B cell (primary cell): Measurements from ENCODE around the gene ZMYM4. TPM values are rescaled to one million over a fixed set of nuclear protein-coding genes. Genes with fewer than 3 reads are reported as not detected.

Experiments
- ATAC-seq: fragments of 200-7000 bp; cut with Tn5 transposase; one replicate; pipeline ENCODE4 v1.10.0; 2021; ENCODE audit warnings: low read depth, mild to moderate bottlenecking, moderate number of reproducible peaks, moderate library complexity
- CTCF ChIA-PET: fragments of 350-600 bp; sonication (Branson Sonifier 250); formaldehyde crosslinking; loops from one replicate; lab custom pipeline; 2021; ENCODE audit warnings: antibody characterized with exemption, inconsistent platforms; lab: Charles Lee
- POLR2A ChIA-PET: fragments of 350-600 bp; sonication (Branson Sonifier 250); formaldehyde crosslinking; loops from one replicate; lab custom pipeline; 2021; ENCODE audit warnings: antibody characterized with exemption; lab: Charles Lee
- DNase-seq: peaks from one replicate; pipeline ENCODE4 v3.0.0; 2013
- H2AFZ ChIP-seq: 2 replicates; pipeline ENCODE4 v1.6.1; 2012; ENCODE audit warnings: mild to moderate bottlenecking, low read depth, low read length; ENCODE audit not compliant: insufficient read depth, poor library complexity, severe bottlenecking
- H3K27ac ChIP-seq, 2 donors: 1 replicate in 1 of 2; 2 replicates in 1 of 2; pipeline ENCODE4 v1.5.1; 2012 to 2013; ENCODE audit warnings: low read length in 2 of 2, mild to moderate bottlenecking in 2 of 2, moderate library complexity in 1 of 2
- H3K27me3 ChIP-seq, 4 experiments: fragments of 200-600 bp in 1 of 4; sonication (generic) in 1 of 4; replicated peaks in 1 of 4; 1 replicate in 2 of 4; 2 replicates in 2 of 4; pipeline versions ENCODE4 v1.6.1 to v1.7.0; 2013 to 2016; ENCODE audit warnings: low read length in 3 of 4, mild to moderate bottlenecking in 2 of 4, mixed read lengths in 1 of 4, moderate library complexity in 1 of 4; ENCODE audit not compliant: insufficient read depth in 4 of 4, control insufficient read depth in 3 of 4; ENCODE audit errors: control extremely low read depth in 1 of 4
- H3K36me3 ChIP-seq, 2 experiments: replicated peaks in 1 of 2; 1 replicate in 1 of 2; 2 replicates in 1 of 2; pipeline versions ENCODE4 v1.6.1 to v1.7.1; 2013; ENCODE audit warnings: low read length in 1 of 2; ENCODE audit not compliant: insufficient read depth in 2 of 2, control insufficient read depth in 1 of 2; ENCODE audit errors: control extremely low read depth in 1 of 2, extremely low read depth in 1 of 2
- H3K4me1 ChIP-seq, 2 donors: fragments of 200-600 bp in 1 of 2; sonication (generic) in 1 of 2; 1 replicate in 1 of 2; 2 replicates in 1 of 2; pipeline versions ENCODE4 v1.5.1 to v1.6.1; 2013 to 2017; ENCODE audit warnings: low read length in 2 of 2; ENCODE audit not compliant: control insufficient read depth in 2 of 2, insufficient read depth in 2 of 2
- H3K4me2 ChIP-seq: replicated peaks from 2 replicates; pipeline ENCODE3; 2012; ENCODE audit warnings: mild to moderate bottlenecking, low read depth, low read length; ENCODE audit not compliant: poor library complexity, severe bottlenecking
- H3K4me3 ChIP-seq, 5 experiments: fragments of 200-600 bp in 1 of 5; sonication (generic) in 1 of 5; 1 replicate in 3 of 5; 2 replicates in 2 of 5; pipeline versions ENCODE4 v1.5.1 to v1.7.0; 2011 to 2016; ENCODE audit warnings: low read length in 4 of 5, mild to moderate bottlenecking in 4 of 5, low read depth in 2 of 5, control low read depth in 1 of 5, moderate library complexity in 1 of 5; ENCODE audit not compliant: insufficient read depth in 1 of 5; ENCODE audit errors: control extremely low read depth in 1 of 5, extremely low read depth in 1 of 5
- H3K79me2 ChIP-seq: fragments of 200-600 bp; sonication (generic); one replicate; pipeline ENCODE4 v1.6.0; 2016; ENCODE audit warnings: low read length; ENCODE audit not compliant: control insufficient read depth, insufficient read depth
- H3K9ac ChIP-seq: fragments of 200-600 bp; sonication (generic); 2 replicates; pipeline ENCODE4 v1.6.1; 2017; ENCODE audit warnings: mild to moderate bottlenecking, low read length, moderate library complexity
- H3K9me3 ChIP-seq, 3 donors: one replicate each; pipeline versions ENCODE4 v1.6.1 to v1.7.1; 2013; ENCODE audit warnings: low read length in 2 of 3; ENCODE audit not compliant: control insufficient read depth in 2 of 3, insufficient read depth in 1 of 3; ENCODE audit errors: control extremely low read depth in 1 of 3
- H4K20me1 ChIP-seq: 2 replicates; pipeline ENCODE4 v1.6.0; 2012; ENCODE audit warnings: mild to moderate bottlenecking, low read length; ENCODE audit not compliant: insufficient read depth, control insufficient read depth, poor library complexity, severe bottlenecking
- H3K27ac Mint-ChIP-seq: one replicate; pipeline ENCODE4 v1.8.0; 2021; ENCODE audit warnings: mixed read lengths
- H3K27me3 Mint-ChIP-seq: one replicate; pipeline ENCODE4 v1.8.0; 2021; ENCODE audit warnings: mixed read lengths
- H3K4me1 Mint-ChIP-seq: one replicate; pipeline ENCODE4 v1.8.0; 2021; ENCODE audit warnings: mixed read lengths
- H3K4me3 Mint-ChIP-seq: one replicate; pipeline ENCODE4 v1.8.0; 2021; ENCODE audit warnings: mixed read lengths
- H3K9me3 Mint-ChIP-seq: one replicate; pipeline ENCODE4 v1.8.0; 2022; ENCODE audit warnings: mixed read lengths; ENCODE audit not compliant: insufficient read depth
- EZH2 ChIP-seq: IDR thresholded peaks from 2 replicates; pipeline ENCODE4 v1.6.1; 2012; ENCODE audit warnings: borderline replicate concordance, low read depth, mild to moderate bottlenecking, moderate library complexity, low read length; ENCODE audit not compliant: insufficient read depth, poor library complexity, severe bottlenecking
- WGBS: methylation state at CpG from one replicate; pipeline ENCODE4 v1.1.5; 2013; ENCODE audit warnings: missing lambda C conversion rate; ENCODE audit not compliant: insufficient coverage; 5-methylcytosine and 5-hydroxymethylcytosine counted together
- intact Hi-C: fragments of 100-400 bp; cut with micrococcal nuclease; formaldehyde crosslinking; loops from one replicate; pipeline ENCODE4 v1.10.0; 2022
- polyA plus RNA-seq: library from polyadenylated mRNA; depleted of rRNA; stranded (reverse); fragments of >200 nt; gene quantifications from 2 replicates; pipeline ENCODE4 v1.2.3, GENCODE V29; 2012
- total RNA-seq, 2 donors: library from RNA; stranded (reverse); fragments of 120-200 nt in 1 of 2; gene quantifications; 1 replicate in 1 of 2; 2 replicates in 1 of 2; pipeline versions ENCODE4 v1.2.3 to v1.2.4, GENCODE V29; 2013 to 2022
- TF ChIP-seq, protein P1 (sequence below): fragments of 200-600 bp; IDR thresholded peaks from one replicate; pipeline ENCODE4 v1.8.0; 2022; ENCODE audit warnings: antibody characterized with exemption, mild to moderate bottlenecking

Gene ZMYM4
- total and polyA plus RNA-seq, 2 donors (not counting 1 experiment from before 2014, with no cell fraction given) = 7.2 to 45.2 TPM

DNA sequence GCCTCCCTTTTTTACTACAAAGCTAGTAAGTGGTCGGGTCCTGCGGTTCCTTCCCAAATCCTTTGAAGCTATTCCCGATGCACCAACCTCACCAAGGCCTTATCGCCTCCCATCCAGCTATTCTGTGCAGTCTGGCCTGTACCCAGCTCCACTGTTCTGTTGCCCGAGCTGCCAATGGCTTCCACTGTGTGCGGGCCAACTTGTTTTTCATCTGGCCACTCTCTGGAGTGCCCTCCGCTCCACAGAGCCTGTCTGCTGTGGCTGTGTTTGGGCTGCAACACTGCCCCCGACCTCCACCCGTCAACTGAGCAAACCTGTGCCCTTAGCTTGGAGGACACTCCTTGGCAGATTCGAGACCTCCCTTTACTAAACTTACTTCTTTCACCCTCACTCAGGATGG is 163.7 kb downstream of the ZMYM4 start:
- peaks cover 0 to 23% of the 10 kb centered on the region in 2 experiments for H3K36me3 ChIP-seq
- H3K9ac ChIP-seq = no peak overlapping the region
- H3K4me2 ChIP-seq = no peak overlapping the region
- ATAC-seq (no peak), DNase-seq (no peak)
- Mint-ChIP-seq H3K27me3 (no peaks in the 10 kb centered on the region), H3K4me1 (no peaks in the 10 kb centered on the region), H3K27ac (no peak overlapping the region), H3K4me3 (no peak overlapping the region), H3K9me3 (no peaks in the 10 kb centered on the region)
- ChIA-PET POLR2A (no interaction called here), CTCF (no interaction called here)
- no peaks in the 10 kb centered on the region for H3K4me1 ChIP-seq
- WGBS = 98% methylated on average over 10 of the region's 10 CpGs
- no peak overlapping the region for H2AFZ ChIP-seq
- intact Hi-C loops = no loop called here
- H3K4me3 ChIP-seq = no peak overlapping the region
- H3K79me2 ChIP-seq = no peaks in the 10 kb centered on the region
- H3K9me3 ChIP-seq = peaks cover 0 to 2% (median 0%) of the 10 kb centered on the region in 3 donors
- H3K27me3 ChIP-seq = no peaks in the 10 kb centered on the region
- no peaks in the 10 kb centered on the region for H4K20me1 ChIP-seq
- H3K27ac ChIP-seq = no peak overlapping the region
- TF ChIP-seq, protein P1, sequence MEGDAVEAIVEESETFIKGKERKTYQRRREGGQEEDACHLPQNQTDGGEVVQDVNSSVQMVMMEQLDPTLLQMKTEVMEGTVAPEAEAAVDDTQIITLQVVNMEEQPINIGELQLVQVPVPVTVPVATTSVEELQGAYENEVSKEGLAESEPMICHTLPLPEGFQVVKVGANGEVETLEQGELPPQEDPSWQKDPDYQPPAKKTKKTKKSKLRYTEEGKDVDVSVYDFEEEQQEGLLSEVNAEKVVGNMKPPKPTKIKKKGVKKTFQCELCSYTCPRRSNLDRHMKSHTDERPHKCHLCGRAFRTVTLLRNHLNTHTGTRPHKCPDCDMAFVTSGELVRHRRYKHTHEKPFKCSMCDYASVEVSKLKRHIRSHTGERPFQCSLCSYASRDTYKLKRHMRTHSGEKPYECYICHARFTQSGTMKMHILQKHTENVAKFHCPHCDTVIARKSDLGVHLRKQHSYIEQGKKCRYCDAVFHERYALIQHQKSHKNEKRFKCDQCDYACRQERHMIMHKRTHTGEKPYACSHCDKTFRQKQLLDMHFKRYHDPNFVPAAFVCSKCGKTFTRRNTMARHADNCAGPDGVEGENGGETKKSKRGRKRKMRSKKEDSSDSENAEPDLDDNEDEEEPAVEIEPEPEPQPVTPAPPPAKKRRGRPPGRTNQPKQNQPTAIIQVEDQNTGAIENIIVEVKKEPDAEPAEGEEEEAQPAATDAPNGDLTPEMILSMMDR = no peak
- no peak for TF ChIP-seq EZH2

DNA sequence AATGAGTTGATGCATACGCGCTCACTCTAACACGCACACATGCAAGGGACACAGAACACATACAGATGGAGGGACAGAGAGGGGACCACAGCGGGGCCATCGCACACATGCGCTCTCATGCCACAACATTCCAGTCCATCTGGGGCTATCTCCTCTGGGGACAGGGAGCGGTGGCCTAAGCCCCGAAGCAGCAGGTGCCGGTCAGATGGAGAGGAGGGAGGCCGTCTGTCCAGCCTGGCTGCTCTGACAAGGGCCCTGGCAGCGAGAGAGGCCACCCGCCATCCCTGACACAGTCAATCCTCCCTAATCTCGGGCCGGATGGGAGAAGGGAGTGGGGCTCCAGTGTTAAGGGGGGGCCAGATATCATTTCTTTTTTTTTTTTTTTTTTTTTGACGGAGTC is 165.2 kb downstream of the ZMYM4 start:
- Histone ChIP-seq H3K4me2 (no peak overlapping the region), H2AFZ (no peak overlapping the region), H3K27me3 (no peaks in the 10 kb centered on the region), H3K4me1 (no peaks in the 10 kb centered on the region), H3K27ac (no peak overlapping the region), H4K20me1 (no peaks in the 10 kb centered on the region), H3K4me3 (no peak overlapping the region), H3K9me3 (peaks cover 0 to 2% (median 0%) of the 10 kb centered on the region in 3 donors), H3K36me3 (peaks cover 0 to 32% of the 10 kb centered on the region in 2 experiments), H3K9ac (no peak overlapping the region), H3K79me2 (no peaks in the 10 kb centered on the region)
- DNase-seq (no peak), ATAC-seq (no peak)
- POLR2A ChIA-PET = no interaction called here
- 98% methylated on average over 9 of the region's 15 CpGs for WGBS
- CTCF ChIA-PET = interaction anchor here (0.5 to 1.1 kb wide), 2 partner anchors 68 to 131 kb away, joined by 3 to 4 read pairs; no protein-coding TSS in a partner anchor
- H3K4me1 Mint-ChIP-seq = no peaks in the 10 kb centered on the region
- H3K4me3 Mint-ChIP-seq = no peak overlapping the region
- H3K9me3 Mint-ChIP-seq = no peaks in the 10 kb centered on the region
- H3K27me3 Mint-ChIP-seq = no peaks in the 10 kb centered on the region
- H3K27ac Mint-ChIP-seq = no peak overlapping the region
- no peak for TF ChIP-seq EZH2
- TF ChIP-seq, protein P1 = no peak
- intact Hi-C loops = no loop called here
